ENCODE data around the gene MINDY4B. TPM values are rescaled to one million over a fixed set of nuclear protein-coding genes. Genes with fewer than 3 reads are reported as not detected.

Gene MINDY4B
- polyA plus RNA-seq, 2 of the 4 experiments (the other 2 are of a cell fraction) = not detected

DNA sequence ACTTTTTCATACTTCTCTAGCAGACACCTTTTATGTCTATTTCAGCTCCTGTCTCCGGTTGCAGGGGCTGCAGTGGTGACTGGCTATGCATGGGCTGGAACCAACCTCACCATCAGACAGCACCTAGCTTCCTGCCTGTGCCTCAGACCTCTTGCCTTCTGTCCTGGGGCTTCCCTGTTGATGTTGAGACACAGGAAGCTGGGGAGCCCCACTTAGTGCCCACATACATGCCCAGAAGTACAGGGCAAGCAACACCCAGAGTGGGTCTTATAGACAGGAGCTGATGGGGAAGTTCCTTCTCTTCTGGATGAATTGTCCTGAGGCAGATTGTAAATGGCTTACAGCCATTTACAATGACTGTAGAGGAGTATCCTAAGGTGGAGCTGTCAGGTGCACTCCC is 77.0 kb downstream of the MINDY4B start:
- DNase-seq (ENCODE audit: low read depth in 1 of 2, low spot score in 1 of 2) = no peak
- WGBS (ENCODE audit: missing lambda C conversion rate) = 6% methylated on average over 1 of the region's 1 CpG
- TF ChIP-seq RARB (CRISPR knock-in tag; IDR thresholded peaks at IDR 0.05) (no peak), HOXB13 (CRISPR knock-in tag; IDR thresholded peaks at IDR 0.05; ENCODE audit: low read depth) (no peak), HES2 (IDR thresholded peaks at IDR 0.05) (no peak), FOSB (CRISPR knock-in tag; IDR thresholded peaks at IDR 0.05) (no peak), JUN (IDR thresholded peaks at IDR 0.05) (no peak), MAX (IDR thresholded peaks at IDR 0.05) (no peak), CEBPB (IDR thresholded peaks at IDR 0.05) (no peak), PBX3 (IDR thresholded peaks at IDR 0.05) (no peak)
- TF ChIP-seq, protein P1, sequence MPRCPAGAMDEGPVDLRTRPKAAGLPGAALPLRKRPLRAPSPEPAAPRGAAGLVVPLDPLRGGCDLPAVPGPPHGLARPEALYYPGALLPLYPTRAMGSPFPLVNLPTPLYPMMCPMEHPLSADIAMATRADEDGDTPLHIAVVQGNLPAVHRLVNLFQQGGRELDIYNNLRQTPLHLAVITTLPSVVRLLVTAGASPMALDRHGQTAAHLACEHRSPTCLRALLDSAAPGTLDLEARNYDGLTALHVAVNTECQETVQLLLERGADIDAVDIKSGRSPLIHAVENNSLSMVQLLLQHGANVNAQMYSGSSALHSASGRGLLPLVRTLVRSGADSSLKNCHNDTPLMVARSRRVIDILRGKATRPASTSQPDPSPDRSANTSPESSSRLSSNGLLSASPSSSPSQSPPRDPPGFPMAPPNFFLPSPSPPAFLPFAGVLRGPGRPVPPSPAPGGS (IDR thresholded peaks at IDR 0.05) = no peak
- TF ChIP-seq, protein P2, sequence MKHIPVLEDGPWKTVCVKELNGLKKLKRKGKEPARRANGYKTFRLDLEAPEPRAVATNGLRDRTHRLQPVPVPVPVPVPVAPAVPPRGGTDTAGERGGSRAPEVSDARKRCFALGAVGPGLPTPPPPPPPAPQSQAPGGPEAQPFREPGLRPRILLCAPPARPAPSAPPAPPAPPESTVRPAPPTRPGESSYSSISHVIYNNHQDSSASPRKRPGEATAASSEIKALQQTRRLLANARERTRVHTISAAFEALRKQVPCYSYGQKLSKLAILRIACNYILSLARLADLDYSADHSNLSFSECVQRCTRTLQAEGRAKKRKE (CRISPR knock-in tag; IDR thresholded peaks at IDR 0.05; ENCODE audit: low read depth) = no peak
- ChIA-PET CTCF (interaction anchor here (0.6 to 1.4 kb wide), 2 partner anchors 10 to 206 kb away, joined by 3 to 4 read pairs; no protein-coding TSS in a partner anchor), POLR2A (interaction anchor here (0.6 kb wide), 1 partner anchor 1241 kb away, joined by 4 read pairs; no protein-coding TSS in a partner anchor)
- ATAC-seq = no peak
- Histone ChIP-seq H3K4me3 (no peak overlapping the region), H3K27ac (no peak overlapping the region), H3K4me1 (no peaks in the 10 kb centered on the region), H3K9me3 (no peaks in the 10 kb centered on the region), H3K4me2 (no peak overlapping the region)
- FAIRE-seq = no peak

- Histone ChIP-seq H3K9me3 (no peaks in the 10 kb centered on the region), H3K27ac (no peak overlapping the region), H3K4me1 (no peaks in the 10 kb centered on the region), H3K4me2 (no peak overlapping the region), H3K4me3 (no peak overlapping the region)
- ATAC-seq = no peak; a peak in 1 of 6 replicates
- 47% methylated on average over 12 of the region's 12 CpGs for WGBS (ENCODE audit: missing lambda C conversion rate)
- ChIA-PET CTCF (interaction anchor here (0.6 to 1.9 kb wide), 6 partner anchors 10 to 341 kb away, joined by 3 to 7 read pairs (median 4); no protein-coding TSS in a partner anchor), POLR2A (no interaction called here)
- FAIRE-seq = no peak
- no peak for DNase-seq (ENCODE audit: low read depth in 1 of 2, low spot score in 1 of 2)
- no peak for TF ChIP-seq ZC3H11A (IDR thresholded peaks at IDR 0.05)
- no peak for TF ChIP-seq ESRRA (IDR thresholded peaks at IDR 0.05; ENCODE audit: borderline replicate concordance, low read length)
- TF ChIP-seq HOXA7 (CRISPR knock-in tag; IDR thresholded peaks at IDR 0.05) = no peak
- no peak for TF ChIP-seq BHLHE40 (IDR thresholded peaks at IDR 0.05; ENCODE audit: low read depth, low read length)
- TF ChIP-seq TFCP2L1 (CRISPR knock-in tag; IDR thresholded peaks at IDR 0.05) = no peak
- TF ChIP-seq JUNB (IDR thresholded peaks at IDR 0.05) = no peak
- no peak for TF ChIP-seq PHF8 (IDR thresholded peaks at IDR 0.05; ENCODE audit: borderline replicate concordance, low read depth)
- TF ChIP-seq KDM1A (IDR thresholded peaks at IDR 0.05; ENCODE audit: low read depth) = no peak
- no peak for TF ChIP-seq RAD21 (conservative IDR thresholded peaks at IDR 0.05 in 1 of 2, IDR thresholded peaks at IDR 0.05 in 1 of 2)
- TF ChIP-seq MYC (IDR thresholded peaks at IDR 0.05; ENCODE audit: borderline replicate concordance, low read length) = no peak
- no peak for TF ChIP-seq FOSL2 (IDR thresholded peaks at IDR 0.05)
- no peak for TF ChIP-seq FOSL2 (CRISPR knock-in tag; IDR thresholded peaks at IDR 0.05)
- TF ChIP-seq CEBPB (IDR thresholded peaks at IDR 0.05) = no peak
- TF ChIP-seq CBX2 (IDR thresholded peaks at IDR 0.05; ENCODE audit: borderline replicate concordance, low read depth) = no peak
- no peak for TF ChIP-seq POLR2AphosphoS2 (conservative IDR thresholded peaks at IDR 0.05; ENCODE audit: low read length)
- TF ChIP-seq HOXB5 (CRISPR knock-in tag; IDR thresholded peaks at IDR 0.05) = no peak
- TF ChIP-seq POLR2A (IDR thresholded peaks at IDR 0.05; ENCODE audit: low read length) = no peak
- no peak for TF ChIP-seq GATA3 (IDR thresholded peaks at IDR 0.05; ENCODE audit: borderline replicate concordance)
- no peak for TF ChIP-seq NFE2L2 (conservative IDR thresholded peaks at IDR 0.05; ENCODE audit: low read length)
Observed at GRCh38 chr3:150826466-150827282, 78.6 kb downstream of the MINDY4B start.
